B cell (primary cell): ENCODE results near the gene TBC1D22A.

Source experiments
- EZH2 ChIP-seq: IDR thresholded peaks from 2 replicates; pipeline ENCODE4 v1.6.1; 2012; ENCODE audit warnings: borderline replicate concordance, low read depth, mild to moderate bottlenecking, moderate library complexity, low read length; ENCODE audit not compliant: insufficient read depth, poor library complexity, severe bottlenecking
- TF ChIP-seq, protein P1 (sequence below): fragments of 200-600 bp; IDR thresholded peaks from one replicate; pipeline ENCODE4 v1.8.0; 2022; ENCODE audit warnings: antibody characterized with exemption, mild to moderate bottlenecking

DNA sequence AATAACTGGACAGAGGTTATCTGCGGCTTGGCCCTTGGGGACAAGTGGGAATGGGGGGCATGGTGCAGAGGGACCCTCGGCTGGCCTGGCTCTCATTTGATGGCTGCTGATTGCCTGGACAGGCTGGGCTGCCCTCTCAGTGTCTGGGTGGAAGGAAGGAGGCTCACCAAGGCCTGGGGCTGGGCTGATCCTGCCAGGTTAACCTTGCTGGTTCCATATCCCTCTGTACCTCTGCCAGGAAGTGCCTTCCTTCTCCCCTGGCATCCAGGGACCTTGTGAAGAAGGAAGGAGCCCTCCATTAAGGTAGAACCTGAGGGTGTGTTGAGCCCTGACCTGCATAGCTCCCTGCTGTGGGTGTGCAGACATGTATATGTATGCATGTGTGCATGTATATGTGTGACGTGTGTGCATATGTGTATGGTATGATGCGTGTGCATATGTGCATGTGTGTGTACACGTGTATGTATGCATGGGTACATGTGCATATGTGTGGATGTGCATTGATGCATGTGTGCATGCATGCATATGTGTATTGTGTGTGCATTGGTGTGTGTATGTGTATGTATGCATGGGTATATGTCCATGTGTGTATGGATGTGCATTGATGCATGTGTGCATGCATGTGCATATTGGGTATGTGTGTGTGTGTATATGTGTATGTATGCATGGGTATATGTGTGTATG is 433.9 kb downstream of the TBC1D22A start:
- no peak for TF ChIP-seq EZH2
- TF ChIP-seq, protein P1, sequence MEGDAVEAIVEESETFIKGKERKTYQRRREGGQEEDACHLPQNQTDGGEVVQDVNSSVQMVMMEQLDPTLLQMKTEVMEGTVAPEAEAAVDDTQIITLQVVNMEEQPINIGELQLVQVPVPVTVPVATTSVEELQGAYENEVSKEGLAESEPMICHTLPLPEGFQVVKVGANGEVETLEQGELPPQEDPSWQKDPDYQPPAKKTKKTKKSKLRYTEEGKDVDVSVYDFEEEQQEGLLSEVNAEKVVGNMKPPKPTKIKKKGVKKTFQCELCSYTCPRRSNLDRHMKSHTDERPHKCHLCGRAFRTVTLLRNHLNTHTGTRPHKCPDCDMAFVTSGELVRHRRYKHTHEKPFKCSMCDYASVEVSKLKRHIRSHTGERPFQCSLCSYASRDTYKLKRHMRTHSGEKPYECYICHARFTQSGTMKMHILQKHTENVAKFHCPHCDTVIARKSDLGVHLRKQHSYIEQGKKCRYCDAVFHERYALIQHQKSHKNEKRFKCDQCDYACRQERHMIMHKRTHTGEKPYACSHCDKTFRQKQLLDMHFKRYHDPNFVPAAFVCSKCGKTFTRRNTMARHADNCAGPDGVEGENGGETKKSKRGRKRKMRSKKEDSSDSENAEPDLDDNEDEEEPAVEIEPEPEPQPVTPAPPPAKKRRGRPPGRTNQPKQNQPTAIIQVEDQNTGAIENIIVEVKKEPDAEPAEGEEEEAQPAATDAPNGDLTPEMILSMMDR = no peak
